Activated B cell treated with CpG ODN at 0.5 μM for 24 hours (primary cell): ENCODE results near the gene PHETA1. TPM values are rescaled to one million over a fixed set of nuclear protein-coding genes. Genes with fewer than 3 reads are reported as not detected.

Experiments used
- ATAC-seq: fragments of 200-7000 bp; cut with Tn5 transposase; one replicate; pipeline ENCODE4 v1.10.0; 2021; ENCODE audit warnings: low read depth, mild to moderate bottlenecking, moderate library complexity
- CTCF ChIA-PET: fragments of 350-600 bp; sonication (Branson Sonifier 250); formaldehyde crosslinking; loops from one replicate; lab custom pipeline; 2021; ENCODE audit warnings: antibody characterized with exemption; lab: Charles Lee
- POLR2A ChIA-PET: fragments of 350-600 bp; sonication (Branson Sonifier 250); formaldehyde crosslinking; loops from one replicate; lab custom pipeline; 2021; ENCODE audit warnings: antibody characterized with exemption; lab: Charles Lee
- DNase-seq: peaks from one replicate; pipeline ENCODE4 v3.0.0; 2022
- H3K27ac Mint-ChIP-seq: one replicate; pipeline ENCODE4 v1.8.0; 2020; ENCODE audit warnings: mixed read lengths
- H3K27me3 Mint-ChIP-seq: one replicate; pipeline ENCODE4 v1.8.0; 2021; ENCODE audit warnings: mixed read lengths
- H3K36me3 Mint-ChIP-seq: one replicate; pipeline ENCODE4 v1.8.0; 2021; ENCODE audit warnings: low read depth, mixed read lengths
- H3K4me1 Mint-ChIP-seq: one replicate; pipeline ENCODE4 v1.8.0; 2021; ENCODE audit warnings: mixed read lengths
- H3K4me3 Mint-ChIP-seq: one replicate; pipeline ENCODE4 v1.8.0; 2020; ENCODE audit warnings: mild to moderate bottlenecking, mixed read lengths
- H3K9me3 Mint-ChIP-seq: one replicate; pipeline ENCODE4 v1.8.0; 2020; ENCODE audit warnings: mixed read lengths
- intact Hi-C: fragments of 100-400 bp; cut with micrococcal nuclease; formaldehyde crosslinking; loops from one replicate; pipeline ENCODE4 v1.15.1; 2024
- total RNA-seq: library from RNA; stranded (reverse); gene quantifications from 2 replicates; pipeline ENCODE4 v1.2.3, GENCODE V29; 2022
- TF ChIP-seq, protein P1 (sequence below): fragments of 200-600 bp; IDR thresholded peaks from one replicate; pipeline ENCODE4 v1.8.0; 2022; ENCODE audit warnings: antibody characterized with exemption, mild to moderate bottlenecking

Gene PHETA1
- total RNA-seq, 1 donor from 2014 or later: 2.0 TPM

DNA sequence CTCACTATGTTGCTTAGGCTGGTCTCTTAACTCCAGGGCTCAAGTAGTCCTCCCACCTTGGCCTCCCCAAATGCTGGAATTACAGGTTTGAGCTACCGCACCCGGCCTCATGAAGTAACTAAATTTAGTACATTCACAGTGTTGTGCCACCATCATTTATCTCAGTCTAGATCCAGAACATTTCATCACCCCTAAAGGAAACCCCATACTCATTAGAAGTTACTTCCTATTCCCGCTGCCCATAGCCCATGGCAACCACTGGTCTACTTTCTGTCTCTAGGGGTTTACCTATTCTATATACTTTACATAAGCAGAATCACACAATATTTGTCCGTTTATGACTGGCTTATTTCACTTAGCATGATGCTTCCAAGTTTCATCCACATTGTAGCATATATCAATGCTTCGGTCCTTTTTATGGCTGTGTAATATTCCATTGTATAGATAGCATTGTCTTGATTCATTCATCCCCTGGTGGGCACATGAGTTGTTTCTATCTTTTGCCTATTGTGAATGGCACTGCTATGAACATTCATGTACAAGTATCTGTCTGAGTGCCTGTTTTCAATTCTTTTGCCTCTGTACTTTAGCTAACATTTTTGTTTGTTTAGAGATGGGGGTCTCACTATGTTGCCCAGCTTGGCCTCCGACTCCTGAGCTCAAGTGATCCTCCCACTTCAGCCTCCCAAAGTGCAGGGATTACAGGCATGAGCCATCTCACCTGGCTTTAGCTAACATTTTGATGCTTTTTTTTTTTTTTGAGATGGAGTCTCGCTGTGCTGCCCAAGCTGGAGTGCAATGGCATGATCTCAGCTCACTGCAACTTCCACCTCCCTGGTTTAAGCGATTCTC lies 26.7 kb upstream of the PHETA1 start:
- Mint-ChIP-seq H3K9me3 (no peaks in the 10 kb centered on the region), H3K27me3 (no peaks in the 10 kb centered on the region), H3K27ac (no peak overlapping the region), H3K36me3 (no peaks in the 10 kb centered on the region), H3K4me3 (no peak overlapping the region), H3K4me1 (peaks cover 35% of the 10 kb centered on the region)
- ATAC-seq (no peak), DNase-seq (no peak)
- intact Hi-C loops: no loop called here
- TF ChIP-seq, protein P1, sequence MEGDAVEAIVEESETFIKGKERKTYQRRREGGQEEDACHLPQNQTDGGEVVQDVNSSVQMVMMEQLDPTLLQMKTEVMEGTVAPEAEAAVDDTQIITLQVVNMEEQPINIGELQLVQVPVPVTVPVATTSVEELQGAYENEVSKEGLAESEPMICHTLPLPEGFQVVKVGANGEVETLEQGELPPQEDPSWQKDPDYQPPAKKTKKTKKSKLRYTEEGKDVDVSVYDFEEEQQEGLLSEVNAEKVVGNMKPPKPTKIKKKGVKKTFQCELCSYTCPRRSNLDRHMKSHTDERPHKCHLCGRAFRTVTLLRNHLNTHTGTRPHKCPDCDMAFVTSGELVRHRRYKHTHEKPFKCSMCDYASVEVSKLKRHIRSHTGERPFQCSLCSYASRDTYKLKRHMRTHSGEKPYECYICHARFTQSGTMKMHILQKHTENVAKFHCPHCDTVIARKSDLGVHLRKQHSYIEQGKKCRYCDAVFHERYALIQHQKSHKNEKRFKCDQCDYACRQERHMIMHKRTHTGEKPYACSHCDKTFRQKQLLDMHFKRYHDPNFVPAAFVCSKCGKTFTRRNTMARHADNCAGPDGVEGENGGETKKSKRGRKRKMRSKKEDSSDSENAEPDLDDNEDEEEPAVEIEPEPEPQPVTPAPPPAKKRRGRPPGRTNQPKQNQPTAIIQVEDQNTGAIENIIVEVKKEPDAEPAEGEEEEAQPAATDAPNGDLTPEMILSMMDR: no peak
- ChIA-PET CTCF (interaction anchor here (0.6 to 14.5 kb wide), 16 partner anchors 9 to 133 kb away, joined by 3 to 522 read pairs (median 9); partner anchors contain the start of gene PHETA1), POLR2A (interaction anchor here (4.7 to 5.4 kb wide), 2 partner anchors 50 to 56 kb away, joined by 22 to 43 read pairs; no protein-coding TSS in a partner anchor)

DNA sequence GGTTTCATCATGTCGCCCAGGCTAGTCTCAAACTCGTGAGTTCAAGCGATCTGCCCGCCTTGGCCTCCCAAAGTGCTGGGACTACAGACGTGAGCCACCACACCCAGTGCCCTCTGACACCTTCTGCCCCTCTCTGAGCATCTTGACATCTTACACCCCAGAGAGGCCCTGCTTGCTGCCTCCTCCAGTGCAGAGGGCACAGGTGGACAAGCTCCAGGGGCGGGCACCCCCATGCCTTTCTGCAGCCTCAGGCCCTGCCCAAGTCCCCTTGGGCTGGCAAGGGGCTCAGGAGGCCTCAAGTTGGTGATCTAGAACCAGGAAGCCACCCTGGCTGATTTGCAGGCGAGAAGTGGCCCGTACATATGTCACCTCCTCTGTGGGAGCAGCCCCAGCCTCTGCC lies 25.6 kb upstream of the PHETA1 start:
- Mint-ChIP-seq H3K27me3 (no peaks in the 10 kb centered on the region), H3K27ac (no peak overlapping the region), H3K36me3 (no peaks in the 10 kb centered on the region), H3K4me3 (no peak overlapping the region), H3K9me3 (no peaks in the 10 kb centered on the region), H3K4me1 (peaks cover 29% of the 10 kb centered on the region)
- intact Hi-C loops: no loop called here
- ATAC-seq: no peak
- ChIA-PET POLR2A (interaction anchor here (1.4 kb wide), 1 partner anchor 41 kb away, joined by 3 read pairs; no protein-coding TSS in a partner anchor), CTCF (interaction anchor here (14.5 kb wide), 1 partner anchor 59 kb away, joined by 522 read pairs; no protein-coding TSS in a partner anchor)
- no peak for DNase-seq
- TF ChIP-seq, protein P1: no peak

GRCh38 chr12:111393700-111394300 lies 24.9 kb upstream of the PHETA1 start:
- ChIA-PET CTCF (interaction anchor here (14.5 kb wide), 1 partner anchor 60 kb away, joined by 522 read pairs; no protein-coding TSS in a partner anchor), POLR2A (interaction anchor here (0.6 to 1.4 kb wide), 2 partner anchors 23 to 42 kb away, joined by 3 to 4 read pairs; no protein-coding TSS in a partner anchor)
- ATAC-seq (no peak), DNase-seq (no peak)
- TF ChIP-seq, protein P1: no peak
- no peaks in the 10 kb centered on the region for H3K9me3 Mint-ChIP-seq
- no peaks in the 10 kb centered on the region for H3K36me3 Mint-ChIP-seq
- intact Hi-C loops: no loop called here
- H3K4me1 Mint-ChIP-seq: peaks cover 28% of the 10 kb centered on the region
- H3K27ac Mint-ChIP-seq: no peak overlapping the region
- H3K27me3 Mint-ChIP-seq: no peaks in the 10 kb centered on the region
- no peak overlapping the region for H3K4me3 Mint-ChIP-seq

- CTCF ChIA-PET: interaction anchor here (1.2 kb wide), 1 partner anchor 61 kb away, joined by 3 read pairs; no protein-coding TSS in a partner anchor
- H3K4me1 Mint-ChIP-seq: peaks cover 12% of the 10 kb centered on the region
- TF ChIP-seq, protein P1: no peak
- H3K36me3 Mint-ChIP-seq: no peaks in the 10 kb centered on the region
- intact Hi-C loops: no loop called here
- H3K4me3 Mint-ChIP-seq: no peak overlapping the region
- DNase-seq (no peak), ATAC-seq (no peak)
- POLR2A ChIA-PET: no interaction called here
- no peak overlapping the region for H3K27ac Mint-ChIP-seq
- no peaks in the 10 kb centered on the region for H3K9me3 Mint-ChIP-seq
- no peaks in the 10 kb centered on the region for H3K27me3 Mint-ChIP-seq
Measured at GRCh38 chr12:111390910-111391309, 22.0 kb upstream of the PHETA1 start.

DNA sequence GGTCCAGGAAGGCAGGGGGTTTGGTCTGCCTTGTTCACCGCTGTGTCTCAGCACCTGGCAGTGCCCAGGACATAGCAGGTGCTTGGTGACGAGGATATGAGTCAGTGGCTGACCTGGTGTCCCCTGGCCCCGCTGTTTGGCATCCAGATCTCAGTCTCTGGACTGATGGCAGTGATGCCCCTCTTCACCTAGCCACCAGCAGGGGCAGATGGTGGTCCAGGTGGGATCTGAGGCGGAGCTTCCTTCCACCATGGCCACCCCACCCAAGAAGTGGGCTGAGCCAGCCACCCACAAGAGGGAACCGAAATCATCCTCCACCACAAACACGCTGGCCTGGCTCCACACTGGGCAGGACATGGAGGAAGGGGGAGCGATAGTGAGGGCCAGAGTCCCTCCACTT lies 20.7 kb upstream of the PHETA1 start:
- no peaks in the 10 kb centered on the region for H3K9me3 Mint-ChIP-seq
- ATAC-seq (peak; percentile 52), DNase-seq (no peak)
- ChIA-PET POLR2A (no interaction called here), CTCF (no interaction called here)
- H3K27me3 Mint-ChIP-seq: no peaks in the 10 kb centered on the region
- intact Hi-C loops: no loop called here
- H3K36me3 Mint-ChIP-seq: no peaks in the 10 kb centered on the region
- no peak overlapping the region for H3K4me3 Mint-ChIP-seq
- TF ChIP-seq, protein P1: no peak
- peaks cover 12% of the 10 kb centered on the region for H3K4me1 Mint-ChIP-seq
- no peak overlapping the region for H3K27ac Mint-ChIP-seq
